GM10266 (cell line): ENCODE results near the gene ARPC5.
A peak's percentile ranks its signal among the peaks of the same experiment; 100 is the strongest.
"Not testable (repeated sequence)": the region's sequence is repeated elsewhere in the genome, so short reads cannot be mapped to it uniquely, and the experiment has no call there.

Source experiments
- DNase-seq: peaks from one replicate; pipeline ENCODE4 v3.0.0; 2012; ENCODE audit errors: extremely low spot score
- TF ChIP-seq, protein P1 (sequence below): IDR thresholded peaks from 2 replicates; pipeline ENCODE4 v1.5.1; 2012; ENCODE audit warnings: mild to moderate bottlenecking, low read depth; ENCODE audit not compliant: control insufficient read depth, insufficient read depth; ENCODE audit errors: missing control alignments

Gene ARPC5

DNA sequence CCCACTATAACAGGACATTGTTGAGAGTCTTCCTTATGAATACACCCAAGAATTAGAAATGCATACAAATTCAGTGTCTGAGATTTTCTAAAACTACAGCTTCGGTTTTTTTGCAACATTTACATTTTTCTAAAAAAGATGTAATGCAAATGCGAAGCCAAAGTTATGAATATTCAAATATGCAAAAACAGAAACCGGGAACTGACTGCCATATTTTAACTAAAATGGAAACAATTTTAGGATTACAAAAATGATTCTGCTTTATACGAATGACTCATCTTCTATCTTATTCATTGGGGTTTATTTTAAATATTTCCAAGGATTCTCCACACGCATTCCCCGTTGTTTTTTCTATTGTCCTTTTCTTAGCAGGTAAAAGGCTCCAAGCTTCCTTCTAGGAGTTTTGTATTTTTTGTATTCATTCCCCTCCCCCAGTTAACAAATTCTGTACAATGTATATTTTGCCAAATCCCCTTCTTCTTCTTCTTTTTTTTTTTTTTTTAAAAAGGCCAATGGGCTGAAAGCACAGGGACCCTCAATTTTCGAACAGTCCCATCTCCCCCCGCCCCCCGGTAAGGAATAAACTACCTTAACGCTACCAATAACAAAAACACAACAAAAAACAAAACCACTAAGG, 1.0 kb downstream of the ARPC5 start:
- DNase-seq: peak; percentile 21
- TF ChIP-seq, protein P1, sequence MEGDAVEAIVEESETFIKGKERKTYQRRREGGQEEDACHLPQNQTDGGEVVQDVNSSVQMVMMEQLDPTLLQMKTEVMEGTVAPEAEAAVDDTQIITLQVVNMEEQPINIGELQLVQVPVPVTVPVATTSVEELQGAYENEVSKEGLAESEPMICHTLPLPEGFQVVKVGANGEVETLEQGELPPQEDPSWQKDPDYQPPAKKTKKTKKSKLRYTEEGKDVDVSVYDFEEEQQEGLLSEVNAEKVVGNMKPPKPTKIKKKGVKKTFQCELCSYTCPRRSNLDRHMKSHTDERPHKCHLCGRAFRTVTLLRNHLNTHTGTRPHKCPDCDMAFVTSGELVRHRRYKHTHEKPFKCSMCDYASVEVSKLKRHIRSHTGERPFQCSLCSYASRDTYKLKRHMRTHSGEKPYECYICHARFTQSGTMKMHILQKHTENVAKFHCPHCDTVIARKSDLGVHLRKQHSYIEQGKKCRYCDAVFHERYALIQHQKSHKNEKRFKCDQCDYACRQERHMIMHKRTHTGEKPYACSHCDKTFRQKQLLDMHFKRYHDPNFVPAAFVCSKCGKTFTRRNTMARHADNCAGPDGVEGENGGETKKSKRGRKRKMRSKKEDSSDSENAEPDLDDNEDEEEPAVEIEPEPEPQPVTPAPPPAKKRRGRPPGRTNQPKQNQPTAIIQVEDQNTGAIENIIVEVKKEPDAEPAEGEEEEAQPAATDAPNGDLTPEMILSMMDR: no peak

- DNase-seq: peak; percentile 45
- TF ChIP-seq, protein P1: peak; percentile 19
Observed at GRCh38 chr1:183633676-183634343, 1.8 kb downstream of the ARPC5 start.

- TF ChIP-seq, protein P1: no peak
Observed at GRCh38 chr1:183632964-183633363, 2.6 kb downstream of the ARPC5 start.

GRCh38 chr1:183632114-183632513, 3.5 kb downstream of the ARPC5 start:
- no peak for DNase-seq
- TF ChIP-seq, protein P1: no peak

More at GRCh38 chr1:183632964-183633363, 2.6 kb downstream of the ARPC5 start:
- DNase-seq: no peak

DNA sequence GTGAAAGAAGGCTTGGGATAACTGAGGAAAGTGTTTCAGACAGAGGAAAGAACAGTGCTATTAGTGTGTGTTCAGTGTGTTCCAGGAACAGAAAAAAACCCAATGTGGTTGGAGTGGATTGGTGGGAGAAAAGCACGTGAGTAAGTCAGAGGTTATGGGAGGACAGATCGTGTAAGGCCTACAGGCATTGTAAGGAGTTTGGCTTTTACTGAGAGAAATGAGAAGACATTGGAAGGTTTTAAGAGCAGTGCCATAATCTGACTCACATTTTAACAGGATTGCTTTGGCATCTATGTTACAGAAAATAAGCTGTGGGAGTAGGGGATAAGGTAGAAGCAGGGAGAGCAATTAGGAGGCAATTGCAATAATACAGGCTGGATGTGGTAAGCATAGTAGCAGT, 4.8 kb downstream of the ARPC5 start:
- DNase-seq: no peak
- TF ChIP-seq, protein P1: no peak

- DNase-seq: no peak
- TF ChIP-seq, protein P1: no peak
Observed at GRCh38 chr1:183628537-183628936, 7.0 kb downstream of the ARPC5 start.

DNA sequence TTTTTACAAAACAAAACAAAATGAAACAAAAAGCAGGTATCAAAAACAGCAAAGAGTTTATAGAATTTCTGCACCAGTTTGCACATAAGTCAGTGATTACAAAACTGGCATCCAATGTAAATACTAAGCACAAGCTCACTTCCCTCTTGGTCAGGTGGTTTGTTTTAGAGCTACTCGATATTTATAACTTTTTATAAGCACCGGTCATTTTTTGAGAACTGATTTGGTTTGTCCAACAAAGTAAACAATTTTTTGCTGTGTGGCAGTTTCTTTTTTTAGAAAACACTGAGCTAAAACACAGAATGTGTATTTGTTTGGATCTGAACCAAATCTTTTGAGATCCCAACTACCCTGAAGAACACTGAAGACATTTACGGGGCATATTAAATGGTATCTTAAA, 9.3 kb downstream of the ARPC5 start:
- DNase-seq: not testable (repeated sequence)
